Measurements from ENCODE around the gene XYLT2. TPM values are rescaled to one million over a fixed set of nuclear protein-coding genes. Genes with fewer than 3 reads are reported as not detected.

XYLT2 gene
- total and polyA plus RNA-seq, 2 of the 13 experiments (the other 11 are each of a cell fraction or from before 2014, with no cell fraction given), result 17.0 to 22.1 TPM

DNA sequence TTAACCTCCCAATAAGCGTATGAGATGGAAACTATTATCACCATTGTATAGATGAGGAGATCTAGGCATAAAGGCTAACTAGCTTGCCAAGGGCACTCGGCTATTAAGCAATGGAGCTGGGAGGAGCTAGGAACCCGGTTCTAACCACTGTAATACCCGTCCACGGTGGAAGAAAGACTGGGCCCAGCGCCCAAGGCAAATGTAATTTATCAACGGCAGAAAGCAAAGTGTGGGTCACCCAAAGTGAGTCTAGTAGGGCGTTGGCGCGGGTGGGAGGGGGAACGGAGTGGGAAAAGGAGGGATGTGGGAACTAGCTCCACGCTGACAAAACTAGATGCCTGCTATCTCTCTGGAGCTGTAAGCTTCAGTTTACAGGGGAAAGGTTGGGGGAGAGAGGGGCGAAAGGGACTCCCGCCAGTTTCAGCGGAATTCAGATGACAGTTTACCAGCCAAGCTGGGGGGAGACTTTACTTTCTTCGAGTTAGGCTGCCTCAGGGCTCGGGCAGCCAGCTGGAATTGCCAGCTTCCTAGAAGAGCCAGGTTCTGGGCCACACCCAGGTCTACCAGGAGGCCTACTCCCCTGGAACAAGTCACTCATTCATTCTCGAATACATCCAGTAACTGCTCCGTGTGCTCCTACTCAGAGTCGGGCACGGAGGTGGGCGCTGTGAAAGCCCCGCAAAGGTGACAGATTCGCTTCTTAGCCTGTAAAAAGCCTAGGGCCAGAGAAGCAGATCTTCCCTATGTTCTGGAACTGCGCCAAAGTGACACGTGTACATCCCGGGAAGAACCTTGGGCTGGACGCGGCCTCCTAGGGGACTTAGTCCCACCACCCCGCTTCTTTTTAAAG lies 50.6 kb downstream of the XYLT2 start:
- H3K36me3 ChIP-seq (replicated peaks in 1 of 2; ENCODE audit: control insufficient read depth in 1 of 2, insufficient read depth in 2 of 2, low read length in 2 of 2), result peaks cover 24 to 38% of the 10 kb centered on the region in 2 experiments
- ChIA-PET CTCF (ENCODE audit: low intra/inter-chr PET ratio, low total read pairs) (interaction anchor here (1.2 to 3.4 kb wide), 4 partner anchors 32 to 86 kb away, joined by 3 to 43 read pairs (median 5); partner anchors contain the start of gene RSAD1), POLR2A (interaction anchor here (0.5 to 5.4 kb wide), 25 partner anchors 9 to 295 kb away, joined by 3 to 99 read pairs (median 8); partner anchors contain the start of genes ACSF2, EME1, EPN3 and MRPL27)
- BruUV-seq (replicated peaks), result TSS peak; percentile 60
- H3K9me3 ChIP-seq (ENCODE audit: low read length), result peaks cover 4% of the 10 kb centered on the region; the same call in 1 of the 2 replicates
- no peak overlapping the region for H2AFZ ChIP-seq (ENCODE audit: low read length)
- H3K4me1 ChIP-seq (ENCODE audit: insufficient read depth, low read length), result peaks cover 27% of the 10 kb centered on the region
- H4K20me1 ChIP-seq (ENCODE audit: insufficient read depth, low read length), result peaks cover 15% of the 10 kb centered on the region; the same call in 1 of the 2 replicates
- H3K27me3 ChIP-seq (ENCODE audit: control insufficient read depth in 1 of 2, insufficient read depth in 2 of 2, low read length in 2 of 2), result peaks cover 0 to 3% of the 10 kb centered on the region in 2 experiments; a peak in 1 of 5 replicates
- peak overlapping the region; percentile 98 for H3K9ac ChIP-seq (ENCODE audit: insufficient read depth, low read depth, low read length)
- peak overlapping the region; percentile 85 for H3K27ac ChIP-seq (ENCODE audit: extremely low read length, insufficient read depth, low read length)
- 2% methylated on average over 30 of the region's 30 CpGs for WGBS (ENCODE audit: low lambda C conversion rate)
- H3K4me3 ChIP-seq (replicated peaks in 1 of 3; ENCODE audit: insufficient read depth in 1 of 3, low read depth in 2 of 3, low read length in 3 of 3), result peak overlapping the region; percentile 73 to 99 (median 99)
- peak; percentile 61 for FAIRE-seq
- ATAC-seq, result peak; percentile 57
- intact Hi-C loops (cut with micrococcal nuclease; ENCODE audit: unreplicated experiment) (loop anchor here (1.0 kb wide), 3 partner anchors 27 to 82 kb away; partner anchors contain the start of gene RSAD1), in situ Hi-C loops (cut with HindIII; ENCODE audit: extremely low pct_ligation_motif_present, low pct_unique_long_range_greater_than_20kb) (loop anchor here (5.0 kb wide), 1 partner anchor 81 kb away; the partner anchor contains the start of gene RSAD1)
- H3K4me2 ChIP-seq (ENCODE audit: low read depth, low read length), result peak overlapping the region; percentile 95
- DNase-seq (ENCODE audit: low spot score), result peak; percentile 38
- H3K79me2 ChIP-seq (ENCODE audit: insufficient read depth, low read length), result peaks cover 43% of the 10 kb centered on the region
- TF ChIP-seq, protein P1, sequence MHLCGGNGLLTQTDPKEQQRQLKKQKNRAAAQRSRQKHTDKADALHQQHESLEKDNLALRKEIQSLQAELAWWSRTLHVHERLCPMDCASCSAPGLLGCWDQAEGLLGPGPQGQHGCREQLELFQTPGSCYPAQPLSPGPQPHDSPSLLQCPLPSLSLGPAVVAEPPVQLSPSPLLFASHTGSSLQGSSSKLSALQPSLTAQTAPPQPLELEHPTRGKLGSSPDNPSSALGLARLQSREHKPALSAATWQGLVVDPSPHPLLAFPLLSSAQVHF (CRISPR knock-in tag; IDR thresholded peaks at IDR 0.05), result no peak
- TF ChIP-seq CC2D1A (CRISPR knock-in tag; IDR thresholded peaks at IDR 0.05), result no peak
- TF ChIP-seq, protein P2, sequence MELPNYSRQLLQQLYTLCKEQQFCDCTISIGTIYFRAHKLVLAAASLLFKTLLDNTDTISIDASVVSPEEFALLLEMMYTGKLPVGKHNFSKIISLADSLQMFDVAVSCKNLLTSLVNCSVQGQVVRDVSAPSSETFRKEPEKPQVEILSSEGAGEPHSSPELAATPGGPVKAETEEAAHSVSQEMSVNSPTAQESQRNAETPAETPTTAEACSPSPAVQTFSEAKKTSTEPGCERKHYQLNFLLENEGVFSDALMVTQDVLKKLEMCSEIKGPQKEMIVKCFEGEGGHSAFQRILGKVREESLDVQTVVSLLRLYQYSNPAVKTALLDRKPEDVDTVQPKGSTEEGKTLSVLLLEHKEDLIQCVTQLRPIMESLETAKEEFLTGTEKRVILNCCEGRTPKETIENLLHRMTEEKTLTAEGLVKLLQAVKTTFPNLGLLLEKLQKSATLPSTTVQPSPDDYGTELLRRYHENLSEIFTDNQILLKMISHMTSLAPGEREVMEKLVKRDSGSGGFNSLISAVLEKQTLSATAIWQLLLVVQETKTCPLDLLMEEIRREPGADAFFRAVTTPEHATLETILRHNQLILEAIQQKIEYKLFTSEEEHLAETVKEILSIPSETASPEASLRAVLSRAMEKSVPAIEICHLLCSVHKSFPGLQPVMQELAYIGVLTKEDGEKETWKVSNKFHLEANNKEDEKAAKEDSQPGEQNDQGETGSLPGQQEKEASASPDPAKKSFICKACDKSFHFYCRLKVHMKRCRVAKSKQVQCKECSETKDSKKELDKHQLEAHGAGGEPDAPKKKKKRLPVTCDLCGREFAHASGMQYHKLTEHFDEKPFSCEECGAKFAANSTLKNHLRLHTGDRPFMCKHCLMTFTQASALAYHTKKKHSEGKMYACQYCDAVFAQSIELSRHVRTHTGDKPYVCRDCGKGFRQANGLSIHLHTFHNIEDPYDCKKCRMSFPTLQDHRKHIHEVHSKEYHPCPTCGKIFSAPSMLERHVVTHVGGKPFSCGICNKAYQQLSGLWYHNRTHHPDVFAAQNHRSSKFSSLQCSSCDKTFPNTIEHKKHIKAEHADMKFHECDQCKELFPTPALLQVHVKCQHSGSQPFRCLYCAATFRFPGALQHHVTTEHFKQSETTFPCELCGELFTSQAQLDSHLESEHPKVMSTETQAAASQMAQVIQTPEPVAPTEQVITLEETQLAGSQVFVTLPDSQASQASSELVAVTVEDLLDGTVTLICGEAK (IDR thresholded peaks at IDR 0.05), result 0 out of 2 replicates have a peak, but pooled peaks have one; percentile 6
- TF ChIP-seq, protein P2 (CRISPR knock-in tag; IDR thresholded peaks at IDR 0.05), result no peak
- TF ChIP-seq MLLT10 (CRISPR knock-in tag; IDR thresholded peaks at IDR 0.05), result no peak
- no peak for TF ChIP-seq AGO2 (optimal IDR thresholded peaks at IDR 0.05; ENCODE audit: low read depth, low read length)
- peak; percentile 39; the same call in 1 of the 2 replicates for TF ChIP-seq AHR (CRISPR knock-in tag; IDR thresholded peaks at IDR 0.05)
- no peak for TF ChIP-seq ZMYM2 (CRISPR knock-in tag; IDR thresholded peaks at IDR 0.05)
- 0 out of 2 replicates have a peak, but pooled peaks have one; percentile 20 for TF ChIP-seq ZBTB38 (CRISPR knock-in tag; IDR thresholded peaks at IDR 0.05)
- no peak for TF ChIP-seq CAMTA2 (CRISPR knock-in tag; IDR thresholded peaks at IDR 0.05; ENCODE audit: borderline replicate concordance)
- no peak for TF ChIP-seq CREB1 (IDR thresholded peaks at IDR 0.05)
- TF ChIP-seq CREB1 (CRISPR knock-in tag; IDR thresholded peaks at IDR 0.05), result no peak
- TF ChIP-seq EEA1 (CRISPR knock-in tag; IDR thresholded peaks at IDR 0.05; ENCODE audit: borderline replicate concordance), result peak; percentile 79; the same call in 1 of the 2 replicates
- peak; percentile 62; the same call in 1 of the 2 replicates for TF ChIP-seq SIN3A (IDR thresholded peaks at IDR 0.05; ENCODE audit: borderline replicate concordance, low read depth, low read length)

All from HepG2 (cell line).